Body of pancreas (tissue), 4 donors: ENCODE data around the gene SH3PXD2A. TPM values are rescaled to one million over a fixed set of nuclear protein-coding genes. Genes with fewer than 3 reads are reported as not detected.

Source experiments
- ATAC-seq: fragments of 150-250 bp; one replicate; pipeline ENCODE4 v1.9.1; 2016
- DNase-seq, 4 donors: peaks; one replicate each; pipeline ENCODE4 v3.0.0-alpha.2; 2019
- H3K27ac ChIP-seq, 4 donors: fragments of 200-600 bp; sonication (generic); 1 replicate in 3 of 4; 2 replicates in 1 of 4; pipeline versions ENCODE4 v1.5.1 to v1.6.1; 2016 to 2019; ENCODE audit warnings: mild to moderate bottlenecking in 1 of 4, mixed read lengths in 1 of 4, moderate library complexity in 1 of 4
- H3K27me3 ChIP-seq, 2 donors: fragments of 200-600 bp; sonication (generic); one replicate each; pipeline ENCODE4 v1.6.0; 2016; ENCODE audit warnings: mild to moderate bottlenecking in 1 of 2
- H3K36me3 ChIP-seq, 2 donors: fragments of 200-600 bp; sonication (generic); replicated peaks in 1 of 2; 2 replicates each; pipeline ENCODE4 v1.5.1; 2016; ENCODE audit warnings: low read depth in 2 of 2; ENCODE audit not compliant: insufficient read depth in 1 of 2
- H3K4me1 ChIP-seq: fragments of 200-600 bp; sonication (generic); one replicate; pipeline ENCODE4 v1.6.0; 2016
- H3K4me3 ChIP-seq, 2 donors: fragments of 200-600 bp; sonication (generic); 1 replicate in 1 of 2; 2 replicates in 1 of 2; pipeline ENCODE4 v1.5.1; 2016 to 2019
- H3K9me3 ChIP-seq, 3 donors: fragments of 200-600 bp; sonication (generic); 1 replicate in 2 of 3; 2 replicates in 1 of 3; pipeline ENCODE4 v1.5.1; 2016
- POLR2A ChIP-seq, 3 donors: fragments of 450-650 bp; IDR thresholded peaks; one replicate each; pipeline ENCODE4 v1.6.1; 2016; ENCODE audit warnings: antibody characterized with exemption in 3 of 3, mild to moderate bottlenecking in 2 of 3
- WGBS, 2 donors: methylation state at CpG; one replicate each; pipeline ENCODE4 v1.1.5; 2017; 5-methylcytosine and 5-hydroxymethylcytosine counted together
- intact Hi-C: fragments of 100-400 bp; cut with DNase I; formaldehyde crosslinking; loops from one replicate; pipeline ENCODE4 v1.15.1; 2023
- total RNA-seq, 2 donors: library from RNA; depleted of rRNA; stranded (reverse); fragments of >200 nt; gene quantifications; one replicate each; pipeline ENCODE4 v1.1.0, GENCODE V29; 2016
- TF ChIP-seq, protein P1 (sequence below), 7 experiments: fragments of 450-650 bp in 4 of 7; fragments of 200-600 bp in 3 of 7; sonication (generic) in 3 of 7; IDR thresholded peaks; one replicate each; pipeline ENCODE4 v1.5.1; 2016 to 2019; ENCODE audit warnings: antibody characterized with exemption in 7 of 7

SH3PXD2A gene
- total RNA-seq, 2 donors from 2014 or later: 7.3 to 9.9 TPM

DNA sequence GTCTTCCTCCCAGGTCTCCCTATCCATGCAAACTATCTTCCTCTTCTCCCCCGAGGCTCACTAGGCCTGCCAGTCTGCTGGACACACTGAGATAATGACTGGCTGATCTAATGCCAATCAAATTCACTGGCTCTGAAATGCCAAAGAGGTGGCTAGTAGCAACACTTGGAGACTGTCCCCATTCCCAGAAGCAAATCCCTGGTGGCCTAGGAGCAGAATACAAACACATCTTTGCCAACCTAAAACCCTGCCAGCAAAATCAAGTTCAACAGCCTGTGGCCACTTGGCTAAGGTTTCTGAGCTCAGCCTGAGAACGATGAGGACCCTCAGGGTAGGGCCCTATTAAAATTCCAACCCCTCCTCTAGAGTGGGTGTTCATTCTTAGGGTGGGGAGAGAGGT lies 46.6 kb downstream of the SH3PXD2A start:
- Histone ChIP-seq H3K9me3 (no peaks in the 10 kb centered on the region), H3K36me3 (no peaks in the 10 kb centered on the region), H3K4me3 (no peak overlapping the region), H3K4me1 (peaks cover 13% of the 10 kb centered on the region), H3K27me3 (no peaks in the 10 kb centered on the region), H3K27ac (no peak overlapping the region)
- WGBS, 2 donors: 57 to 69% methylated on average over 2 of the region's 2 CpGs
- DNase-seq: no peak
- intact Hi-C loops: no loop called here
- ATAC-seq: no peak
- TF ChIP-seq, protein P1, sequence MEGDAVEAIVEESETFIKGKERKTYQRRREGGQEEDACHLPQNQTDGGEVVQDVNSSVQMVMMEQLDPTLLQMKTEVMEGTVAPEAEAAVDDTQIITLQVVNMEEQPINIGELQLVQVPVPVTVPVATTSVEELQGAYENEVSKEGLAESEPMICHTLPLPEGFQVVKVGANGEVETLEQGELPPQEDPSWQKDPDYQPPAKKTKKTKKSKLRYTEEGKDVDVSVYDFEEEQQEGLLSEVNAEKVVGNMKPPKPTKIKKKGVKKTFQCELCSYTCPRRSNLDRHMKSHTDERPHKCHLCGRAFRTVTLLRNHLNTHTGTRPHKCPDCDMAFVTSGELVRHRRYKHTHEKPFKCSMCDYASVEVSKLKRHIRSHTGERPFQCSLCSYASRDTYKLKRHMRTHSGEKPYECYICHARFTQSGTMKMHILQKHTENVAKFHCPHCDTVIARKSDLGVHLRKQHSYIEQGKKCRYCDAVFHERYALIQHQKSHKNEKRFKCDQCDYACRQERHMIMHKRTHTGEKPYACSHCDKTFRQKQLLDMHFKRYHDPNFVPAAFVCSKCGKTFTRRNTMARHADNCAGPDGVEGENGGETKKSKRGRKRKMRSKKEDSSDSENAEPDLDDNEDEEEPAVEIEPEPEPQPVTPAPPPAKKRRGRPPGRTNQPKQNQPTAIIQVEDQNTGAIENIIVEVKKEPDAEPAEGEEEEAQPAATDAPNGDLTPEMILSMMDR (IDR thresholded peaks at IDR 0.05): no peak
- TF ChIP-seq POLR2A (IDR thresholded peaks at IDR 0.05): no peak

GRCh38 chr10:103807996-103808395 lies 47.4 kb downstream of the SH3PXD2A start:
- Histone ChIP-seq H3K9me3 (no peaks in the 10 kb centered on the region), H3K4me1 (peaks cover 13% of the 10 kb centered on the region), H3K27me3 (no peaks in the 10 kb centered on the region), H3K27ac (no peak overlapping the region), H3K36me3 (no peaks in the 10 kb centered on the region), H3K4me3 (no peak overlapping the region)
- TF ChIP-seq, protein P1 (IDR thresholded peaks at IDR 0.05): no peak
- TF ChIP-seq POLR2A (IDR thresholded peaks at IDR 0.05): no peak
- intact Hi-C loops: no loop called here
- DNase-seq (no peak), ATAC-seq (no peak)
- 93 to 98% methylated on average over 3 to 6 of the region's 6 CpGs for WGBS, 2 donors

GRCh38 chr10:103806395-103807187 lies 48.8 kb downstream of the SH3PXD2A start:
- 85 to 87% methylated on average over 12 of the region's 12 CpGs for WGBS, 2 donors
- TF ChIP-seq, protein P1 (IDR thresholded peaks at IDR 0.05): no peak
- no peak for TF ChIP-seq POLR2A (IDR thresholded peaks at IDR 0.05)
- Histone ChIP-seq H3K27ac (no peak overlapping the region), H3K4me1 (peaks cover 2% of the 10 kb centered on the region), H3K4me3 (no peak overlapping the region), H3K27me3 (no peaks in the 10 kb centered on the region), H3K9me3 (no peaks in the 10 kb centered on the region), H3K36me3 (no peaks in the 10 kb centered on the region)
- DNase-seq (no peak), ATAC-seq (no peak)
- intact Hi-C loops: no loop called here

- H3K36me3 ChIP-seq: no peaks in the 10 kb centered on the region
- DNase-seq (no peak), ATAC-seq (no peak)
- no peak overlapping the region for H3K27ac ChIP-seq
- no peaks in the 10 kb centered on the region for H3K9me3 ChIP-seq
- no peak overlapping the region for H3K4me3 ChIP-seq
- no peaks in the 10 kb centered on the region for H3K27me3 ChIP-seq
- WGBS, 2 donors: 81 to 83% methylated on average over 6 of the region's 6 CpGs
- intact Hi-C loops: no loop called here
- no peaks in the 10 kb centered on the region for H3K4me1 ChIP-seq
- no peak for TF ChIP-seq POLR2A (IDR thresholded peaks at IDR 0.05)
- TF ChIP-seq, protein P1 (IDR thresholded peaks at IDR 0.05): no peak
These were observed 49.6 kb downstream of the SH3PXD2A start for GRCh38 chr10:103805781-103806180.

DNA sequence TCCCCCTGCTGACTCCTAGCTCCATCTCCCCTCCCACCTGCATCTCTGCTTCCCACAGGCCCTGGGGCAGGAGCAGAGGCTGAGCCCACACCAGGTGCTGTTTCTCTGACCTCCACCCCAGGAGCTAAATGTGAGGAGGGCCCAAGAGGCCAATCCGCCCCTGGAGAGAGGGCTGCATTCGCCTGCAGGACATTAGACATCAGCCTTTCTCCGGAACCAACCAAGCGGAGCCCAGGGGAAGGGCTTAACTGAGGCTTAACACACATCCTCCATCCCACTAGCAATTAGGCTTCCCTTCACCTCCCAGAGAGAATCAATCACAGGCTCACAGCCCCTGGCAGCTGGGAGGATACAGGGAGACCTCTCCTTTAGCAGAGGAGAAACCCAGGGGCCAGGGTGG lies 50.5 kb downstream of the SH3PXD2A start:
- no peak for ATAC-seq
- H3K9me3 ChIP-seq: no peaks in the 10 kb centered on the region
- H3K36me3 ChIP-seq: no peaks in the 10 kb centered on the region
- WGBS, 2 donors: 81 to 100% methylated on average over 1 to 4 of the region's 4 CpGs
- no peaks in the 10 kb centered on the region for H3K27me3 ChIP-seq
- no peak overlapping the region for H3K4me3 ChIP-seq
- TF ChIP-seq, protein P1 (IDR thresholded peaks at IDR 0.05): no peak
- TF ChIP-seq POLR2A (IDR thresholded peaks at IDR 0.05): no peak
- no peak overlapping the region for H3K27ac ChIP-seq
- intact Hi-C loops: no loop called here
- DNase-seq: no peak
- H3K4me1 ChIP-seq: no peaks in the 10 kb centered on the region
